Liver (tissue), 3 donors: ENCODE results near the gene MON2.

Experiments used
- JUND ChIP-seq, 2 donors: IDR thresholded peaks; 2 replicates each; pipeline ENCODE4 v1.6.1; 2016; ENCODE audit warnings: antibody characterized with exemption in 2 of 2
- RAD21 ChIP-seq, 2 donors: IDR thresholded peaks; 2 replicates each; pipeline ENCODE4 v1.6.1; 2016; ENCODE audit warnings: antibody characterized with exemption in 2 of 2, mild to moderate bottlenecking in 2 of 2
- SP1 ChIP-seq: IDR thresholded peaks from 2 replicates; pipeline ENCODE4 v1.6.1; 2018; ENCODE audit warnings: antibody characterized with exemption, mild to moderate bottlenecking
- TAF1 ChIP-seq: conservative IDR thresholded peaks from 2 replicates; pipeline ENCODE4 v1.6.1; 2016; ENCODE audit warnings: antibody characterized with exemption, mild to moderate bottlenecking
- YY1 ChIP-seq: IDR thresholded peaks from 2 replicates; pipeline ENCODE4 v1.6.1; 2016; ENCODE audit warnings: antibody characterized with exemption, mild to moderate bottlenecking
- TF ChIP-seq, protein P1 (sequence below): fragments of 150-350 bp; IDR thresholded peaks from 2 replicates; pipeline ENCODE4 v1.5.1; 2017; ENCODE audit warnings: improper control_type of control experiment, low read depth, low read length; ENCODE audit not compliant: missing input control
- TF ChIP-seq, protein P2 (sequence below): IDR thresholded peaks from 2 replicates; pipeline ENCODE4 v1.6.1; 2016; ENCODE audit warnings: antibody characterized with exemption
- TF ChIP-seq, protein P3 (sequence below): IDR thresholded peaks from 2 replicates; pipeline ENCODE4 v1.6.1; 2016; ENCODE audit warnings: antibody characterized with exemption
- donor health status: healthy.
- donor health status: healthy.

DNA sequence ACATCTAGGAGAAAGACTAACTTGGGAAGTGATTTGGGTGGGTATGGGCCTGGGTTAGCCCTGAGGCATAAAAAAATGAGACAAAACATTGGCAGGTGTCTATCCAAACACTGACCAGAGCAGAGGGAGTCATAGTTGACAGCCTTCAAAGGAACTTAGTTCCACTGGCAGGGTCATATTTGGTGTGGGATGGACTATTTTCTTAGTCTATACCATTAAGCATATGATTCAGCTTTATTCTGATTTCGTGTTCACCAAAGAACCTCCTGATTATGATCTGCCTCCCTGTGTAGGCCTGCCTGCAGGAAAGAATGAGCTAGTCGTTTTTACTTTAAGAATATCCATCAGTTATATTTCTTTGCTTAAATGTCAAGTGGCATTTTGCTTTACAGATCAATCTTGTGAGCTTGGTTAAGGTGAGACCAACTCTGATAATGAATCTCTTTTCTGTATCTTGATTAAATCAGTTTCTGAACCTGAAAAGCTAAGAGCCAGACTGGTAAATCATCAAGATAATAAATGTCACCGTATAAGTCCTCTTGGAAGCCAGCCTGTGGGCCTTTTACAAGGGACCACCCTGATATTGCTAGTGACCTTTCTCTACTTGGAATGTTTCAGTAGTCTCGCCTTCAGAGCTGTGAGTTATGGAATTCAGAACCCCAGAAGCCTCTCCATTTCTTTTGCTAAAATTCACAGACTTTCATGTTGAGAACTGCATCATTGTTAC, 182.9 kb downstream of the MON2 start:
- TF ChIP-seq, protein P1, sequence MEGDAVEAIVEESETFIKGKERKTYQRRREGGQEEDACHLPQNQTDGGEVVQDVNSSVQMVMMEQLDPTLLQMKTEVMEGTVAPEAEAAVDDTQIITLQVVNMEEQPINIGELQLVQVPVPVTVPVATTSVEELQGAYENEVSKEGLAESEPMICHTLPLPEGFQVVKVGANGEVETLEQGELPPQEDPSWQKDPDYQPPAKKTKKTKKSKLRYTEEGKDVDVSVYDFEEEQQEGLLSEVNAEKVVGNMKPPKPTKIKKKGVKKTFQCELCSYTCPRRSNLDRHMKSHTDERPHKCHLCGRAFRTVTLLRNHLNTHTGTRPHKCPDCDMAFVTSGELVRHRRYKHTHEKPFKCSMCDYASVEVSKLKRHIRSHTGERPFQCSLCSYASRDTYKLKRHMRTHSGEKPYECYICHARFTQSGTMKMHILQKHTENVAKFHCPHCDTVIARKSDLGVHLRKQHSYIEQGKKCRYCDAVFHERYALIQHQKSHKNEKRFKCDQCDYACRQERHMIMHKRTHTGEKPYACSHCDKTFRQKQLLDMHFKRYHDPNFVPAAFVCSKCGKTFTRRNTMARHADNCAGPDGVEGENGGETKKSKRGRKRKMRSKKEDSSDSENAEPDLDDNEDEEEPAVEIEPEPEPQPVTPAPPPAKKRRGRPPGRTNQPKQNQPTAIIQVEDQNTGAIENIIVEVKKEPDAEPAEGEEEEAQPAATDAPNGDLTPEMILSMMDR = no peak
- TF ChIP-seq, protein P2, sequence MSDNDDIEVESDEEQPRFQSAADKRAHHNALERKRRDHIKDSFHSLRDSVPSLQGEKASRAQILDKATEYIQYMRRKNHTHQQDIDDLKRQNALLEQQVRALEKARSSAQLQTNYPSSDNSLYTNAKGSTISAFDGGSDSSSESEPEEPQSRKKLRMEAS = no peak
- no peak for TF ChIP-seq SP1
- TF ChIP-seq RAD21 (IDR thresholded peaks at IDR 0.05) = no peak
- TF ChIP-seq YY1 = no peak
- TF ChIP-seq, protein P3, sequence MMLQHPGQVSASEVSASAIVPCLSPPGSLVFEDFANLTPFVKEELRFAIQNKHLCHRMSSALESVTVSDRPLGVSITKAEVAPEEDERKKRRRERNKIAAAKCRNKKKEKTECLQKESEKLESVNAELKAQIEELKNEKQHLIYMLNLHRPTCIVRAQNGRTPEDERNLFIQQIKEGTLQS = no peak
- TF ChIP-seq TAF1 = no peak
- no peak for TF ChIP-seq JUND (IDR thresholded peaks at IDR 0.05)
